Activated CD4-positive, alpha-beta T cell treated with anti-CD3 and anti-CD28 coated beads for 48 hours (primary cell): ENCODE results near the gene LAPTM4A.
"Not testable (repeated sequence)": the region's sequence is repeated elsewhere in the genome, so short reads cannot be mapped to it uniquely, and the experiment has no call there.

ENCODE experiments used
- DNase-seq: peaks from one replicate; pipeline ENCODE4 v3.0.0-alpha.2; 2020

LAPTM4A gene

DNA sequence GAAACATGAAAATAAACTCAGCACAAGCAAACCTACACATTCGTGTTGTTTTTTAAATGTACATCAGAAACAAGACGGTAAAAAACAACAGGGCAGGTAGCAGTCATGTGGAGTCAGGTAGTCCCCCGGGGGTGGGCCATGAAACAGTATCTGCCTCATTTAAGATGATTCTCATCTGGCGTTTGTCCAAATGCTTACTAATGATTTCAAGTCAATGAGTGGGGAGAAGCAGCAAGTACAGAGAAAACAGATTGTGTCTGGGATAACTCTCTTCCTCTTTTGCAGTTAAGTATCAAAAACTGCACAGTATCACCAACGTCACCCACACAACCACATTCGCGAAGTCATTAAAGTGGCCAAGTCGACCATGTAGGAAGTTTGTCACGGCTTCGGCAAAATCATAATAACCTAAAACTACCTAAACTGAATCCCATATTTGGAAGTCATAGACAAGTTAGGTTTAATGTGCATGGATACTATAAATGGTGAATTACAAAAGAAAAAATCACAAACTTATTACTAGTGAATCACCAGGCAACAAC lies 1.3 kb downstream of the LAPTM4A start:
- DNase-seq = peak; percentile 48

DNA sequence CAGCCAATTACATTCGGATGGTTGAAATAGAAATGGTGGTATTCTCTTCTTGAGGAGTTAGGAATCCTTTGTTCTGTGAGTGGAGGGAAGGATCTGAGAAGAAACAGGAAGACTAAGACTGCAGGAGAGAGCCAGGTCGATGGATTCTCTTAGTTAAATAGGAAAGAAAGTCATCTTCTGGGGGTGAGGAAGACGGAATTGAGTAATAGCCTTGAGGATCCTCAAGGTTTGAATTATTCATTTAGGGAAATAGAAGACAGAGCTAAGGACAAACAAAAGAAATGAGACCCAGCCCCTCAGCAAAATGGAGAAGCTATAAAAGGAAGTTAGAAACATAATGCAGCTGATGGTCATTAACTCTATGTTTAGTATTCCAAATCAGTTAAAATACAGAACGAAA lies 1.8 kb downstream of the LAPTM4A start:
- no peak for DNase-seq

DNA sequence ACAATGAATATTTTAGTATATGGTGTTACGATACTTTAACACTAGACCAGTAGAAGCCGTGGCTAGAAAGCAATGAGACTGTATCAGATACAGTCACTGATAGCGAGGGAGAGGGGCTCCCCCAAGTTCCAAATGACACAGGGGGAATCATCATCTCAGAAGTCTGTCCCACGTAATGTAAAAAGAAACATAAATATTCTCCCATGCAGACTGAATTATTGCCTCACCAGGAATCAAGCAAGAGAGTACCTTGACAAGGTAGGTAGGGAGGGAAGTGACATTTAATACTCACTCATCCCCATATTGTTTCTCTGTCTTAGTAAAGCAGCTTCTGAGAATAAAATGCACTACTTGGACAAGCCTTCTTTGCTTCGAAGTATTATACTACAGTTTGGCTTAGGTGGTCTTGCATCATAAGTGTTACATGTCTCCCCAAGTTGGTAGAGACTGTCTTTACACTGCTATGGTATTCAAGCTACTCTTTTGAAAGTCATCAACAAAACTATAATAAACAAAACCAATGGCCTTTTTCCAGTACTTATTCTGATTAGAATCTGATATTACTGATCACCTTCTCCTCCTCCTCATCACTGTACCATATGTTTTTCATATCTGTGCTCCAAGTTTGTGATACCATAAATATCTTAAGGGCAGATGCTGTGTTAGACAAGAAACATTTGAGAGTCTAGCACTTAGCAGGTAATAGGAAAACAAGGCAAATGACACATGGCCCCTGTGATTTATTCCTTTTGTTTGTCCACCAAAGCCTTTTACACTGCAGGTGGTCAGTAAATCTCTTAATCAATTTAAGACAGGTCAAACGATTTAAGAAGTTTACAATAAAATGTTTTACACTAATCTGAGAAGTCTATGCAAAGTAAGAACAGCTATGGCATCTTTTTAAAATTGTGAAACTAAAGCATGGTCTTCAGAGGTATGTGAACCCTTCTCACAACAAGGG lies 2.7 kb downstream of the LAPTM4A start:
- DNase-seq = no peak

DNA sequence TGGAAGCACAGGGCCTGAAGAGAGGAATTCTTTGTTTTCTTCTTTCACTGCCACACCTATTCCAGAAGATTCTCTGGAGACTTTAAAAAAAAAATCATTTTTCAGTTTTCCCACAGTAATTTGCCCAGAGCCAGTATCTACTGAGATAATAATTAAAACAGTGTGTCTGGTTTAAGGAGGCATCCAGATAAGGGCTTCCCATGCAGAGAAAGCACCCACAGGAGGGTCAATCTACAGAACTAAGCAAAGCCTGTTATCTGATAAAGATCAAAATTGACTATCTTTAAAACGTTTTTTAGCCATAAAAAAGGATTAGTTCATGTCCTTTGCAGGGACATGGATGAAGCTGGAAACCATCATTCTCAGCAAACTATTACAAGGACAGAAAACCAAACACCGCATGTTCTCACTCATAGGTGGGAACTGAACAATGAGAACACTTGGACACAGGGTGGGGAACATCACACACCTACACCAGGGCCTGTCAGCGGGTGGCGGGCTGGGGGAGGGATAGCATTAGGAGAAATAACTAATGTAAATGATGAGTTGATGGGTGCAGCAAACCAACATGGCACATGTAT lies 5.6 kb downstream of the LAPTM4A start:
- not testable (repeated sequence) for DNase-seq

GRCh38 chr2:20044778-20045177 lies 6.7 kb downstream of the LAPTM4A start:
- no peak for DNase-seq

GRCh38 chr2:20042531-20042930 lies 8.9 kb downstream of the LAPTM4A start:
- no peak for DNase-seq

DNA sequence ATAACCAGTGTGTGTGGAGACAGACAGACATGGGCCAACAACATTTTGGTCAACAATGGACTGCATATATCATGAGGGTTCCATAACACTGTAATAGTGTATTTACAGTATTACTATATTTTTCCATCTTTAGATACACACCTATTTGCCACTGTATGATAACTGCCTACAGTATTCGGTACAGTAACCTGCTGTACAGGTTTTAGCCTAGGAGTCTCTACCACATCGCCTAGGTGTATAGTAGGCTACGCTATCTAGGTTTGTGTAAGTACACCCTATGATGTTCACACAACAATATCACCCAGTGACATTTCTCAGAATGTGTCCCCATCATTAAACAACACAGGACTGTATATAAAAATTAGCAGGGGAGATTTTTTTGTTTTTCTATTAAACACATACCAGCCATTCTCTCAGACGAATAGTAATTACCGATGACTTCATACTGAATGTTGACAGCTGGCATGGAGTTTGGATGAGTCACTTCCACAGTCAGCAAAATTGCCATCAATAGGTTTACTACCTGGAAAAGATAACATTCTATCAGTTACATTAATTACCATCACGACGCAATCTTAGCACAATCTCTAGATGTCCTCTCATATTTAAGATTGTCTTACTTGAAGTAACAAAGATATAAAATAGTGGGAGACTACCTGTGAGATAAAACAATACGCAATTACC lies 10.8 kb downstream of the LAPTM4A start:
- no peak for DNase-seq

- DNase-seq = no peak
These were observed 13.8 kb downstream of the LAPTM4A start for GRCh38 chr2:20037660-20038059.

DNA sequence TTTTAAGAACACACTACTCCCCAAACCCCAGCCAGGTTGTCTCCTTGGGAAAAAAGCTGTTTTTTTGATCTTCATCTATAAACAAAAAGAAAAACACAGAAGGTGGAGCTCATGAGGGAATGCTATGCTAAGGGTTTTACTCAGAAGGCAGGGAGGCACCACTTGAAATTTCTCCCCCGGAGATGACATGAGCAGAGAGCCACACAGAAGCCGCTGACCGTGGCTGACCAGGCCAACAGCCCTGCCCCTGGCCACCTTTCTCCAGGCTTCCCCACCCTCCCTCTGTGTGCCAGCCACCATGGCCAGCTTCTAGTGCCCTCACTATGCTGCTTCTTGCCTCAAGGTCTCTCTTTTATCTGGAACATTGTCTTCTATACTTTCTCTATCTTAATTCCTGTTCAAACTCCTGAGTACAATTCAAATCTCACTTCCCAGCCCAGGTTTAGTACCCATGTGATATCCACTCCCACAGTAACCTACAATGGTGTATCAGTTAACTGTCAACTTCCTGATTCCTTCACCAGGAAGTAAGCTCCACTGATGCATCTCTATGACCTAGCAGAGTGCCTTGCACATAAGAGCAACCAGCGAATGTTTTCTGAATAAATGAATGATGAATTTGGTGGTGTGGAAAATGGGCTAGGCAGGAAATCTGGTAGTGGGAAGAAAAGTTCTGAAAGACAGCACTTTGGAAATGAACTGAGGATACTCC lies 15.3 kb downstream of the LAPTM4A start:
- no peak for DNase-seq

DNA sequence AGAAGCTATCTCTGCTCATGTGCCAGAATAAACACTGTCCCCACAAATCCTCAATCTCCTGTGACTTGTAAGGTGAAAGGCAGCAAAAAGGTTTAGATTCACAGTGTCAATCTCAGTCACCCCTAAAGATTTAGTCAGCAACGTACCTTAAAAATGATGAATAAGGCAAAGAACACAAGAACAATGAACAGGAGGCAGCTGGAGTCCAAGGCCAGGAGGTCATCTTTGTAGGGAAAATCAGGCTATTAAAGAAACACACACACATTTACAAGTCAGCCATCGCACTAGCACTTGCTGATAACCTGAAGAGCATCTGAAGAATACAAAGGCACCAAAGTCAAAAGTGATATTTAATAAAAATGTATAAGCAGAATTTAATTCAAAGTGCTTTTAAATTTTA lies 16.6 kb downstream of the LAPTM4A start:
- no peak for DNase-seq

DNA sequence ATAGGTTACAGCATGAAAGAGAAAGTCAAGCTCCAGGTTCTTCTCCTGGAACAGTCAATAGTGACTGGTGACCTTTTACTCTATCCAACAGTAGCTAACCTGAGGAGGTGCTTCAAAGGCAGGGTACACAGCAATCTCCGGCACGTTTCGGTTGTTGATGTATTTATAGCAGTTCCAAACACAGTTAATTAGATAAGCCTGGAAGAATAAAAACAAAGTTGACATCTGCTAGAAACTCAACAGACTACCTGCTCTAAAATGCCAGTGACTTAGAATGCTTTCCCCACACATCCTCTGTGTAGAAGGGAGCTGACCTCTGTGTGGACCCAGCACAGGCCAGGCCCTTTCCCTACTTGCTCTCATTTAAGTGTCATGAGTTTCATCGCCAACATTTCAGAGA lies 17.2 kb downstream of the LAPTM4A start:
- no peak for DNase-seq

- DNase-seq = no peak
These were observed 18.1 kb downstream of the LAPTM4A start for GRCh38 chr2:20033322-20033721.

DNA sequence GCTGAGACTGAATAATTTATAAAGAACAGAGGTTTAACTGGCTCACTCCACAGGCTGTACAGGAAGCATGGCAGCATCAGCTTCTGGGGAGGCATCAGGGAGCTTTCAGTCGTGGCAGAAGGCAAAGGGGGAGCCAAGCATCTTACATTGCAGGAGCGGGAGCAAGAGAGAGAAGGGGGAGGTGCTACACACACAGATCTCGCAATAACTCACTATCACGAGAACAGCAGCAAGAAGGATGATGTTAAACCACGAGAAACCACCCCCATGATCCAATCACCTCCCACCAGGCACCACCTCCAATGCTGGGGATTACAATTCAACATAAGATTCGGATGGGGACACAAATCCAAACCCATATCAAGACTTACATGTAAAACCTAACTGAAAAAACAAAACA lies 21.2 kb downstream of the LAPTM4A start:
- DNase-seq = no peak

- no peak for DNase-seq
These were observed 23.6 kb downstream of the LAPTM4A start for GRCh38 chr2:20027705-20028434.

- no peak for DNase-seq
These were observed 24.2 kb downstream of the LAPTM4A start for GRCh38 chr2:20027260-20027677.

DNA sequence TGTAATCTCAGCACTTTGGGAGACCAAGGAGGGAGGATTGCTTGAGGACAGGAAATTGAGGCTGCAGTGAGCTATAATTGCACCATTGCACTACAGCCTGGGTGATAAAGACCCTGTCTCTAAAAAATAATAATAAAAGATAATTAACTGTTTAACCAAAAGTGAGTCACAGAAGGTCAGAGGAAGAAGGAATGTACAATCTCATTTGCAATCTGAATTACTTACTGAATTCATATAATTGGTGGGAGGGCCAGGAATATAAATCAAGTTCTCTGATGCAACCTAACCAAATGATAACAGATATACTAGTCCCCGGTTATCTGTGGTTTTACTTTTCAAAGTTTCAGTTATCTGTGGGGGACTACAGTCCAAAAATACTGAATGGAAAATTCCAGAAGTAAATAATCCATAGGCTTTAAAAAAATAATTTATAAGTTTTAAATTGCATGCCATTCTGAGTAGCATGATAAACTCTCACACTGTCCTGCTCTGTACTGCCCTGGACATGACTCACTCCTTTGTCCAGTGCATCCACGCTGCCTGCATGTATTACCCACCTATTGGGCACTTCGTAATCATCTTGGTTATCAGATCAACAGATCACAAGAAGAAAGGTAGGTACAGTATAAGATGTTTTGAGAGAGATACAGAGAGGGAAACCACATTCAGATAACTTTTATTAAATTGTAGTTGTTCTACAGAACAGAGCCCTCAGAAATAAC lies 26.2 kb downstream of the LAPTM4A start:
- DNase-seq = no peak

- DNase-seq = no peak
These were observed 27.7 kb downstream of the LAPTM4A start for GRCh38 chr2:20023688-20024087.

GRCh38 chr2:20021405-20022009 lies 29.9 kb downstream of the LAPTM4A start:
- DNase-seq = no peak

DNA sequence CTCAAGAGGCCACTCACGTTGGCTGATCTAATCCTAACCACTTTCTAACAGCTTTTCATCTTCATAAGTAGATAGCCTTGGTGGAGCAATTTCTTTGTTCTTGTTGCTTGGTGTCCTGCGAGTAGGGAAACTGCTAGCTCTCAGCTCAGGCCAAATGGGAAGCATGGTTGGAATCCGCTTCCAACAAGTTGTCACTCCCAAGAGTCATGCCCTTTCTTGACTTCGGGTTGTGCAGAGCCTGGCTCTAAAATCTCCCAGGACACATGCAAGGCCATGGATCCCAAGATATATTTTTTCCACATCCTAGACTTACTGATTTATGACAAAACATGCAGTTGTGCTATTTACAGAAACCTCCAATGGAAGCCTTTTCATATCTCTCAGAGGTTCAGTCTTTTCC lies 31.7 kb downstream of the LAPTM4A start:
- DNase-seq = no peak

DNA sequence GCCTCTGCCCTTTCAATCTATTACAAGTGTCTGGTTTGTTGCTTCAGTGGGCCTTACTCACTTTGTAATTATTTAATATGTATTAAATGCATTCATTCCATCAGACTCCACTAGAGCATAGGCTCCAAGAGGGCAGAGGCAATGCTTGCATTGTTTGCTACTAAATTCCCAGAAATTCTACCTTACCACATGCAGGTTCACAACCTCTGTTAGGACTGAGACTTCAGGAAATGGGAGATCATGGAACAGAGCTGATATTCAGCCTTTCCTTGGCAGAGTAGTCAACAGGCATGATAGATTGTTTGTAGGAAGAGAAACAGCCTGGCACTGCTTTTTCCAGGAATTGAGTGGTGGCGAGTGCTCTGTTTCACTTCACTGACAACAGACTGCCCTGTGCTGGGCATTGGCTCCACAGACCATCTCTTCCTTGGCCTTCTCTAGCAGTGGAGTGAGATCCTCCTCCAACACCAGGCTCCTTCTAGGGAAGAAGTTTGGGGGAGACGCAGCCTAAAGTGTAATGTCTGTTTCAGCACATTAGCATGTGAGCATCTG lies 32.8 kb downstream of the LAPTM4A start:
- DNase-seq = no peak

- no peak for DNase-seq
These were observed 35.1 kb downstream of the LAPTM4A start for GRCh38 chr2:20016346-20016745.
